NCI-H1930 (cell line): Measurements from ENCODE around the gene SYNDIG1L.
"Not testable (repeated sequence)": the region's sequence is repeated elsewhere in the genome, so short reads cannot be mapped to it uniquely, and the experiment has no call there.

Source experiments
- DNase-seq, 2 experiments: peaks; one replicate each; lab custom pipeline; 2025; lab: John Stamatoyannopoulos, UW

Gene SYNDIG1L

GRCh38 chr14:74426202-74426582, at the start of gene SYNDIG1L:
SYNDIG1L (minus strand) TSS chr14:74426210; CDS start chr14:74409744, 16,466 bp downstream.
- DNase-seq: no peak

GRCh38 chr14:74475678-74476077, 49.7 kb upstream of the SYNDIG1L start:
- no peak for DNase-seq

GRCh38 chr14:74474376-74474775, 48.4 kb upstream of the SYNDIG1L start:
- no peak for DNase-seq

- no peak for DNase-seq
Observed at GRCh38 chr14:74472601-74473000, 46.6 kb upstream of the SYNDIG1L start.

- DNase-seq: no peak
Observed at GRCh38 chr14:74469548-74470518, 43.8 kb upstream of the SYNDIG1L start.

GRCh38 chr14:74468513-74468912, 42.5 kb upstream of the SYNDIG1L start:
- DNase-seq: no peak

- no peak for DNase-seq
Observed at GRCh38 chr14:74465335-74465734, 39.3 kb upstream of the SYNDIG1L start.

GRCh38 chr14:74464785-74465184, 38.8 kb upstream of the SYNDIG1L start:
- DNase-seq: no peak

- DNase-seq: no peak
Observed at GRCh38 chr14:74463697-74464096, 37.7 kb upstream of the SYNDIG1L start.

GRCh38 chr14:74462993-74463392, 37.0 kb upstream of the SYNDIG1L start:
- no peak for DNase-seq

GRCh38 chr14:74459976-74460375, 34.0 kb upstream of the SYNDIG1L start:
- DNase-seq: no peak

- DNase-seq: peak in 1 of 2 experiments; percentile 8
Observed at GRCh38 chr14:74459289-74459946, 33.4 kb upstream of the SYNDIG1L start.

GRCh38 chr14:74457565-74457895, 31.5 kb upstream of the SYNDIG1L start:
- no peak for DNase-seq

GRCh38 chr14:74456684-74457564, 30.9 kb upstream of the SYNDIG1L start:
- DNase-seq: no peak

GRCh38 chr14:74454397-74454796, 28.4 kb upstream of the SYNDIG1L start:
- not testable (repeated sequence) for DNase-seq

- no peak for DNase-seq
Observed at GRCh38 chr14:74444866-74445265, 18.9 kb upstream of the SYNDIG1L start.

- DNase-seq: no peak
Observed at GRCh38 chr14:74442757-74443156, 16.7 kb upstream of the SYNDIG1L start.

- DNase-seq: no peak
Observed at GRCh38 chr14:74441113-74441512, 15.1 kb upstream of the SYNDIG1L start.

- no peak for DNase-seq
Observed at GRCh38 chr14:74438351-74438915, 12.4 kb upstream of the SYNDIG1L start.

GRCh38 chr14:74437496-74438053, 11.6 kb upstream of the SYNDIG1L start:
- DNase-seq: no peak

GRCh38 chr14:74434294-74434693, 8.3 kb upstream of the SYNDIG1L start:
- no peak for DNase-seq

GRCh38 chr14:74429991-74430390, 4.0 kb upstream of the SYNDIG1L start:
- DNase-seq: no peak
